ENCODE data around the gene NOC2L. TPM values are rescaled to one million over a fixed set of nuclear protein-coding genes. Genes with fewer than 3 reads are reported as not detected.

NOC2L gene
- total RNA-seq, 4 donors from 2014 or later: 17.8 to 45.4 (median 23.5) TPM

- no peak for TF ChIP-seq CTCF (IDR thresholded peaks at IDR 0.05; ENCODE audit: low read depth)
Observed at GRCh38 chr1:914131-914890, 44.7 kb downstream of the NOC2L start.

GRCh38 chr1:913491-914130 lies 45.4 kb downstream of the NOC2L start:
- TF ChIP-seq CTCF (IDR thresholded peaks at IDR 0.05; ENCODE audit: low read depth): no peak

GRCh38 chr1:912740-913301 lies 46.2 kb downstream of the NOC2L start:
- TF ChIP-seq CTCF (IDR thresholded peaks at IDR 0.05; ENCODE audit: low read depth): no peak

- TF ChIP-seq CTCF (IDR thresholded peaks at IDR 0.05; ENCODE audit: low read depth): no peak
Observed at GRCh38 chr1:911875-912739, 46.9 kb downstream of the NOC2L start.

GRCh38 chr1:910881-911721 lies 48.0 kb downstream of the NOC2L start:
- no peak for TF ChIP-seq CTCF (IDR thresholded peaks at IDR 0.05; ENCODE audit: low read depth)

- no peak for TF ChIP-seq CTCF (IDR thresholded peaks at IDR 0.05; ENCODE audit: low read depth)
Observed at GRCh38 chr1:910311-910880, 48.7 kb downstream of the NOC2L start.
